ENCODE data around the gene TXNDC11. TPM values are rescaled to one million over a fixed set of nuclear protein-coding genes. Genes with fewer than 3 reads are reported as not detected.
A peak's percentile ranks its signal among the peaks of the same experiment; 100 is the strongest.

Gene TXNDC11
- total RNA-seq, 4 donors from 2014 or later: 27.7 to 47.8 (median 40.0) TPM

DNA sequence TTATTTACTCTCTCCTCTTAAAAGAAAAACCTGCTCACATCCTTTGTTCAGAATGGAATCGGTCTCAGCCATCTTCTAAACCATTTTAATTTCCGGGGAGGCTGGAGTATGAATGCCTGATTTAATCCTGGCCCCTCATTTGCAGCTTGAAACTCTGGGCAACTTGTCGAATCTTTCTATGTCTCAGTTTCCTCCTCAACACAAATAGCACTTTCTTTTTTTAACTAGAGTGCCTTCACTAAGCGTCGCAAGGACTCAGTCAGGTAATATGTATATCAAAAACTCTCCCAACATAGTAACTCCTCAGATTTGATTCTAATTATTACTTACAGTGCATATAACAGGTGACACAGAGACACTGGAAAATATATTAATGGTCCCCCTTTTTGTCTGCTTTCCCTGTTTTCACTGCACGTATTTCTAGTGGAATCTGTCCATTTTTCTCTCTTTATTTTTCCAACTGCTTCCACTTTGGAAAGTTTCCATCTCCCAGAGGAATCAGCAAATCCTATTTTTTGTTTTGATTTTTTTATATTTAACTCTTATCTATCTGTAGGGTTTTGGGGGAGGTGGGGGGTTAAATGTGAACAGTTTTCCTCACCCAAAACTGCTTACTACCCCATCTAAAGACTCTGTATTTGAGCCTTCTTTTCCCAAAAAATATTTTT lies 55.8 kb downstream of the TXNDC11 start:
- no peak for TF ChIP-seq CTCF (IDR thresholded peaks at IDR 0.05)
- no peak for TF ChIP-seq POLR2A (IDR thresholded peaks at IDR 0.05)
- no peak overlapping the region for H3K4me3 ChIP-seq (ENCODE audit: low read depth, poor library complexity, severe bottlenecking)
- WGBS, 2 donors: 69 to 74% methylated on average over 6 of the region's 6 CpGs
- intact Hi-C loops (cut with DNase I; ENCODE audit: low total_unique reads): no loop called here
- DNase-seq (ENCODE audit: low spot score in 2 of 2): peak in 1 of 2 donors; percentile 3

DNA sequence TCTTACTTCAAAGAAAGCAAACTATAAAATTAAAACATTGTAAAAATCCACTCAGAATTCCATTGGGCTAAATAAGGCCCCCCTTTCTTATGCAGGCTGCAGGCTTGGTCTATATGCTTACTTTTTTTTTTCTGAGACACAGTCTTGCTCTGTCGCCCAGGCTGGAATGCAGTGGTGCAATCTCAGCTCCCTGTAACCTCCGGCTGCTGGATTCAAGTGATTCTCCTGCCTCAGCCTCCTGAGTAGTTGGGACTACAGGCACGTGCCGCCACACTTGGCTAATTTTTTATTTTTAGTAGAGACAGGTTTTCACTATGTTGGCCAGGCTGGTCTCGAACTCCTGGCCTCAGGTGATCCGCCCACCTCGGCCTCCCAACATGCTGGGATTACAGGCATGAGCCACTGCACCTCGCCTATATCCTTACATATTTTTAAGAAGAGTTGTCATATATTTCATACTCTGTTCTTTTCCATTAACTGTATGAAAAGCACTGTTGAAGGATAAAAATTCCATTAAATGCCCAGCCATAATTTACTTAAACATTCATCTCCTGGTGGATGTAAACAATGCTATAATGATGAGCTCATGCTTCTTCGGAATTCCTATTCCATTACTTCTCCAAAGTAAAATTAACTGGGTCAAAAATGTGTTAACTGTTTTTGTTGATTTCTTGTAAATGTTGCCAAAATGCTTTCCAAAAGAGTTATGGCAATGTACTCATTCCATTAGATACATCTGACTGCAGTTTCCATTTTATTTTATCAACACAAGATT lies 56.6 kb downstream of the TXNDC11 start:
- H3K4me3 ChIP-seq (ENCODE audit: low read depth, poor library complexity, severe bottlenecking): no peak overlapping the region
- intact Hi-C loops (cut with DNase I; ENCODE audit: low total_unique reads): no loop called here
- 82 to 85% methylated on average over 9 of the region's 9 CpGs for WGBS, 2 donors
- DNase-seq (ENCODE audit: low spot score in 2 of 2): peak in 1 of 2 donors; percentile 65
- no peak for TF ChIP-seq POLR2A (IDR thresholded peaks at IDR 0.05)
- no peak for TF ChIP-seq CTCF (IDR thresholded peaks at IDR 0.05)

DNA sequence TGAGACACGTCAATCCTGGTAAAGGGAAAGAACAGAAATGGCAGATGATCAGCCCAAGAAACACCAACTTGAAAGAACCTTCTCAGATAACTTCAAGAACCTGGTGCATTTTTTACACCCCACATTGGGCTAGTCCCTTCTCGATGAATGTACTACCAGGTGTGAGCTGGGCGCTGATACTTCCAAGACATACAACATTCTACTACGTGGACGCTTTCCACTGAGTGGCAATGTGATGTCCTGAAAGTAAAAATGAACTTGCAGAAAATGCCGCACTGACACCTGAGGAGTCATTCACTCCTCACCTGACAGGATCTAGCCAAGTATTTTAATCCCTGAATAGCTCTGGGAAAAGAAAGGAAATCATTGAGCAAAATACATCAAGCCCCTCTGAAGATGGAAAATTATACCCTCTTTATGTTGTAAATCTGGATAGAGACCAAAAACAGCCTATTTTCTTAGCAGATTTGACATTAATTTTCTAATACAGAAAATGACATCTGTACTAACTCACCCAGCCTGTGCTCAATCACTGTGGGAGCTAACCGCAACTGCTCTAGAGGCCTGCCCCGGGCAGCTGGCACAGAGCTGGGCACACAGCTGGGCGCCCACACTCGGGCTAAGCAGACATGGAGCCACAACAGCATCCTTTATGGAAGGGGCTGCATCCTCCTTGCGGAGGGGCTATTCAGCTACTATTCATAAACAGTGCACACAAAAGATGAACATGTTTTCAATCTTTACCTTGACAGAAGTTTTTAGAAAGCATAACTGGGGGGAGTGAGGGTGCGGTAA lies 58.2 kb downstream of the TXNDC11 start:
- 92 to 95% methylated on average over 12 of the region's 12 CpGs for WGBS, 2 donors
- H3K4me3 ChIP-seq (ENCODE audit: low read depth, poor library complexity, severe bottlenecking): no peak overlapping the region
- peak in 1 of 2 donors; percentile 53 for DNase-seq (ENCODE audit: low spot score in 2 of 2)
- TF ChIP-seq POLR2A (IDR thresholded peaks at IDR 0.05): no peak
- no peak for TF ChIP-seq CTCF (IDR thresholded peaks at IDR 0.05)
- intact Hi-C loops (cut with DNase I; ENCODE audit: low total_unique reads): no loop called here

DNA sequence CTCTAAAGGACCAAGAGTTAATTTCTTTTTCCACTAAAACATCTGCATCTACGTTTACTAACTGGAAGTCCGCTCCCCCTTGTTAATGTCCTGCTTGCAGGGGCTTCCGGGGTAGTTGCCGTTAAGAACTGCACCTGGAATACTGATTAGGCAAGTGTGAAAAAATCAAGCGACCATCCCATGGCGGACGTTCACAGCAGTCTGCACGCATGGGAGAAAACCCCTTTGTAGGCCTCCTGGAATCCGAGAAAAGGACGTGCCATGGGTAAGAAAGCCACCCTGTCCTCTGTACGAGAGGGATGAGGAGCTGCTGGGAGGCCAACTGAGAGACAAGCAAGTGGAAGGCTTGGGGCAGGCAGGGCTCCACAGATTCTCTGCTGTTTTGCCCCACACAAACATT lies 59.5 kb downstream of the TXNDC11 start:
- WGBS, 2 donors: 87 to 89% methylated on average over 11 of the region's 11 CpGs
- peak in 1 of 2 donors; percentile 61 for DNase-seq (ENCODE audit: low spot score in 2 of 2)
- no peak overlapping the region for H3K4me3 ChIP-seq (ENCODE audit: low read depth, poor library complexity, severe bottlenecking)
- intact Hi-C loops (cut with DNase I; ENCODE audit: low total_unique reads): no loop called here
- TF ChIP-seq CTCF (IDR thresholded peaks at IDR 0.05) (no peak), POLR2A (IDR thresholded peaks at IDR 0.05) (no peak)

DNA sequence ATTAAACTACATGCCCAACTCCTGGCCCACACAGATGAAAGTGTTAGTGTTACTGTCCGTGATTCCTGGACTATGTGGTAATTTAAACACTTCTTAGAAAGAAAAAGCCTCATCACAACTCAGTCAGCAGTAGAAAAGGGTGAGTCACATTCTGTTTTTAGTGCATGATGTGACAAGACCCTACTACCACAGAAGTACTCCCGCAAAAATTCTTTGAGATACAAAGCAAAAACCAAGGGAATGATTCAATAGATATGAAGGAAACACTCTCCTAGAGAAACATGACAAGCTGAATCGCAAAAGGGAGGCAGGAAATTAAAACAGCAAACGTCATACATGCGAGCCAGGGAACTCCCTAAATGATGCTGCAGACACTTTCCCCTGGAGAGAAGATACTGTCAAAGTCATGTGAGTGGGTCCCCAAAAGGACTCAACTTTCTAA lies 60.0 kb downstream of the TXNDC11 start:
- DNase-seq (ENCODE audit: low spot score in 2 of 2): peak in 1 of 2 donors; percentile 3
- intact Hi-C loops (cut with DNase I; ENCODE audit: low total_unique reads): no loop called here
- H3K4me3 ChIP-seq (ENCODE audit: low read depth, poor library complexity, severe bottlenecking): no peak overlapping the region
- no peak for TF ChIP-seq CTCF (IDR thresholded peaks at IDR 0.05)
- TF ChIP-seq POLR2A (IDR thresholded peaks at IDR 0.05): no peak
- 53 to 55% methylated on average over 5 of the region's 5 CpGs for WGBS, 2 donors

All from lower leg skin (tissue), 4 donors.